Measurements from ENCODE around the gene ZBTB8A.
"Not testable (repeated sequence)": the region's sequence is repeated elsewhere in the genome, so short reads cannot be mapped to it uniquely, and the experiment has no call there.

Gene ZBTB8A

GRCh38 chr1:32539584-32540571, 651 bp downstream of the ZBTB8A start:
- no peak for DNase-seq

DNA sequence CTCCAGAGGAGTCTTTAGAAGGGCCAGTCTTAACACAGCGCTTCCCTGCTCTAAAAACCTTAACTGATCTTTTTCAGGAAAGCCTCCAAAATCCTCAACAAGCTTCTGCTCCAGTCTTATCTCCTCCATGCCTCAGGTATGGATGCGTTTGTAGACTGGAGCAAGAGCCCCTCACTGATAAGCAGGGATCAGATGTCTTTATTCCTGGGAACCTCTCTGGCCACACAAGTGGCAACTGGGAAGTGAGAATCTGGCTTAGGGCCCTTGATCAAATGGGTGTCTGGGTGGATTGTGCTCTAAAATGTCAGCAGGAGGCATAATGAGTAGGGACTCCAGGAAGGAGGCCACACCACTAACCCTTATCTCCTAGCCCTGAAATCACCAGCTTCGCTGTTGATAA, 1.4 kb downstream of the ZBTB8A start:
- DNase-seq = no peak

DNA sequence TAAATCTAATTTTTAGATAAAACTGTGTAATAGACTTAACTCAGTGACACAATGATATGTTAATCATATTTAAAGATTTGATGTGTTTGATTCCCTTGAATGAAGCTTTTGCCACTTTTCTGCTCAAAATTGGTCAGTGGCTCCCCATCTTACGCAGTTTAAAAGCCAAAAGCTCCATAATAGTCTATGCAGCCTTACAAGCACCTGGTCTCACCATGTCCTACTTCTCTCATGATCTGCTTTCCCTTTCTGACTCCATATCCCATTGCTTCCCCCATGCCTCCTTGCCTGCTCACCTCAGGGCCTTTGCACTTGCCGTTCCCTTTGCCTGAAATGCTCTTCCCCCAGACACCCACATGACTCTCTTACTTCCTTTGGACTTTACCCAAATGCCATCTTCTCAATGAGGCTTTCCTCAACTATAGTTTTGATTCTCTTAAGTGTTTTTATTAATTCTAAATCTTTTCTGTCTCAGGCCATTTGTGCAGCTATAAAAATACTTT, 1.9 kb downstream of the ZBTB8A start:
- no peak for DNase-seq

DNA sequence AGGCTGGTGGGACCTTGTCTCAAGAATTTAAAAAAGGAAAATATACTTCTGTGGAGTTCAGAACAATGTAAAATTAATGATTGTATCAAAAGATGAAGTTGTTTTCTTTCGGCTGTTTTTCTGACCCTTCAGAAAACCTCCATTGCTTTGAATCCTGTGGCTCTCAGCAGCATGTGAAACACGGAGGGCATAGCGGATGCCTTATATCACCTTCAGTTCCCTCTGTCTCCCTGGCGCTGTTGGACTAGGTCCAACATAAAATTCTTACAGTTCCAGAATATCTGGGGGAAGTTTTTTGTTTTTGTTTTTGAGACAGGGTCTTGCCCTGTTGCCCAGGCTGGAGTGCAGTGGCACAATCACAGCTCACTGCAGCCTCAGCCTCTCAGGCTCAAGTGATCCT, 7.4 kb downstream of the ZBTB8A start:
- no peak for DNase-seq

- no peak for DNase-seq
Measured at GRCh38 chr1:32549616-32550015, 10.4 kb downstream of the ZBTB8A start.

GRCh38 chr1:32554288-32554687, 15.1 kb downstream of the ZBTB8A start:
- DNase-seq = no peak

DNA sequence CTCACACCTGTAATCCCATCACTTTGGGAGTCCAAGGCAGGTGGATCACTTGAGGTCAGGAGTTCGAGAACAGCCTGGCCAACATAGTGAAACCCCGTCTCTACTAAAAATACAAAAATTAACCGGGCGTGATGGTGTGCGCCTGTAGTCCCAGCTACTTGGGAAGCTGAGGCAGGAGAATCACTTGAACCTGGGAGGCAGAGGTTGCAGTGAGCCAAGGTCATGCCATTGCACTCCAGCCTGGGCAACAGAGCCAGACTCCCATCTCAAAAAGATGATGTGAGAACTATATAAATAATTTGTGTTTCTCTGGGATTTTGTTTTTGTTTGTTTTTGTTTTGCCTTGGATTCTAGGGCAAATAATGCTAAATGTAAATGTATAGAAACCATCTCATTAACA, 17.8 kb downstream of the ZBTB8A start:
- not testable (repeated sequence) for DNase-seq

GRCh38 chr1:32557812-32558211, 18.6 kb downstream of the ZBTB8A start:
- no peak for DNase-seq

DNA sequence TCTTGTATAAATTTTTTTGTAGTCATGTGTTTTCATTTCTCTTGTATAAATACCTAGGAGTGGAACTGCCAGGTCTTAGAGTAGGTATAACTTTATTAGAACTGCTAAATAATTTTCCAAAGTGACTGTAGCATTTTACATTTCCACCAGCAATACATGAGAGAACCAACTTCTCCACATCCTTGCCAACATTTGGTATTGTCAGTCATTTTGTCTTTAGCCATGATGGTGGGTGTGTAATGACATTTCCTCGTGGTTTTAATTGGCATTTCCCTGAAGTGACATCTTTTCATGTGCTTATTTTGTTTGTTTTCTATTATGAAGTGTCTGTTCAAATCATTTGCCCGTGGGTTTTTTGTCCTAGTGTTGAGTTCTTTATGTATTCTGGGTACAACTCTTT, 29.7 kb downstream of the ZBTB8A start:
- no peak for DNase-seq

GRCh38 chr1:32580348-32581017, 41.3 kb downstream of the ZBTB8A start:
- DNase-seq = no peak

DNA sequence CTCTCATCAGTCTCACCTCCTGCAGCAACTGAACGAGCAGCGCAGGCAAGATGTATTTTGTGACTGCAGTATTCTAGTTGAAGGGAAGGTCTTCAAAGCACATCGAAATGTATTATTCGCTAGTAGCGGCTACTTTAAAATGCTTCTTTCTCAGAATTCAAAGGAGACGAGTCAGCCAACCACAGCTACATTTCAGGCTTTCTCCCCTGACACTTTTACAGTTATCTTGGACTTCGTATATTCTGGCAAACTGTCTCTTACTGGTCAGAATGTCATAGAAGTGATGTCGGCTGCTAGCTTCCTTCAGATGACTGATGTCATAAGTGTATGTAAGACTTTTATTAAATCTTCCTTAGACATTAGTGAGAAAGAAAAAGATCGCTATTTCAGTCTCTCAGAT, 53.7 kb downstream of the ZBTB8A start:
- no peak for DNase-seq

DNA sequence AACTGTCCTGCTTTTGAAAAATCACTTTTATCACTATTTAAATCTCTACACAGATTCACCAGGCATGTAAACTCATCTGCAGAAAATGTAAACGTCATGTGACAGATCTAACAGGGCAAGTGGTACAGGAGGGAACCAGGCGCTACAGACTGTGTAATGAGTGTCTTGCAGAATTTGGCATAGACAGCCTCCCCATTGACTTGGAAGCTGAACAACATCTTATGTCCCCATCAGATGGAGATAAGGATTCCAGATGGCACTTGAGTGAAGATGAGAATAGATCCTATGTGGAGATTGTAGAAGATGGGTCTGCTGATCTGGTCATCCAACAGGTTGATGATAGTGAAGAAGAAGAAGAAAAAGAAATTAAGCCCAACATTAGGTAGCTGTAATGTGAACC, 60.8 kb downstream of the ZBTB8A start:
- no peak for DNase-seq

DNA sequence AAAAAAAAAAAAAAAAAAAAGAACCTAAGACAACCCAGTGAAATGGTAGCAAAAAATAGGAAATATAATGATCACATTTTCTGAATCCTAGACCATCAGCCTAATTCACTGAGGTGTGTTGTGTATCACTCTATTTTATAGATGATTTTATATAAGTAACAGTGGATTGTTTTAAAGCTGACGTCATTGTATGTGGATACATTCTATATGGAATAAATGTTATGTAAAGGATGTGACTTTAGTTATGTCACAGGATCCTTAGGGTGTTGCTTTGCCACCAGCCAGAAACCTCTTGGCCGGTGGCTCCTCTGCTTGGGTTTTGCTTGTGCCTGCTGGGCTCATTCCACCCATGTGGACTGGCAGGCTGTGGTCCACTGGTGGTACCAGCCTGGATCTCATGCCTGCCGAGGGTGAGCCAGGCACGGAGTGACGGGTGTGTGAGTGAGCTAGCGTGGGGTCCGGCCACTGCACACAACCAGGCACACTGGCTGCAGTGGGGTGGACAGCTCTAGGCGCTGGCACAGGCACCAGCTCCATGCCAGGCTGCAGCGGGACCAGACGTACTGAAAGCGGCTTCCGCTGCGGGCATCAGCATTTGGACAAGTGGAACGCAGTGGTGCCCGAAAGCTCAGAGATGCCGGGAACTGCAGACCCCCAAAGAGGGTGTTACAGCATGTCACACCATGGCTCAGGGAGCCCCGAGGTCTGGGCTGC, 66.6 kb downstream of the ZBTB8A start:
- no peak for DNase-seq

- DNase-seq = no peak
Measured at GRCh38 chr1:32606565-32607371, 67.5 kb downstream of the ZBTB8A start.

DNA sequence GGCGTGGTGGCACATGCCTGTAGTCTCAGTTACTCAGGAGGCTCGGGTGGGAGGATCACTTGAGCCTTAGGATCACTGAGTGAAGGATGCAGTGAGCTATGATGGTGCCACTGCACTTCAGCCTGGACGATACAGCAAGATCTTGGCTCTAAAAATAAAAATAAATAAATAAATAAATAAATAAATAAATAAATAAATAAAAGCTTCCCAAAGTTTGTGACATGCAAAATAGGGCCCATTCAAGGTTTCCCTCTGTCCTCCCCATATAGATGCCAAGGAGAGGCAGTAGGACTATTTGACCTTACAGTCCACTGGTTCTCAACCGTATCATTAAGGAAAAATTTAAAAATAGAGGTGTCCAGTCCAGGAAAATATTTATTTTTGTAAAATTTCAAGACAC, 70.0 kb downstream of the ZBTB8A start:
- no peak for DNase-seq

GRCh38 chr1:32611859-32612188, 72.6 kb downstream of the ZBTB8A start:
- no peak for DNase-seq

GRCh38 chr1:32612189-32612881, 73.1 kb downstream of the ZBTB8A start:
- peak; percentile 45 for DNase-seq

- no peak for DNase-seq
Measured at GRCh38 chr1:32613472-32613871, 74.2 kb downstream of the ZBTB8A start.

DNA sequence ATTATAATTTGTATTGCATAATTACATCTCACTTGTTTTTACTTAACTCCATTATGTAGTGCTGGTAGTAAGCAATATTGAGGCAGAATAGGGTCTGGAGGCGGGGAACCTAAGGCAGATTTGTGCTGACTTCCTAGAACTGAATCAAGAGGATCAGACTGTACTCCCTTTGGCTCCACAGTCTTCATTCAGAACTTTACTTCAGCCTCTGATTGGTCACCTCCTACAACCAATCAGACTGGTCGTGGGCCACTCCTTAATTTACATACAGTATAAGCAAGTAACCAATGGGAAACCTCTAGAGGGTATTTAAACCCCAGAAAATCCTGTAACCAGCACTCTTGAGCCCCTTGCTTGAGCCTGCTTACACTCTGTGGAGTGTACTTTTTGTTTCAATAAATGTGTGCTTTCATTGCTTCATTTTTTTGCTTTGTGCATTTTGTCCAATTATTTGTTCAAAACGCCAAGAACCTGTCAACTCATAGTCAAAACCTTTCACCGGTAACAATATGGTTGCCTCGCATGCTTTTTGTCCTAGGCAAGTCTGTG, 79.5 kb downstream of the ZBTB8A start:
- DNase-seq = no peak

DNA sequence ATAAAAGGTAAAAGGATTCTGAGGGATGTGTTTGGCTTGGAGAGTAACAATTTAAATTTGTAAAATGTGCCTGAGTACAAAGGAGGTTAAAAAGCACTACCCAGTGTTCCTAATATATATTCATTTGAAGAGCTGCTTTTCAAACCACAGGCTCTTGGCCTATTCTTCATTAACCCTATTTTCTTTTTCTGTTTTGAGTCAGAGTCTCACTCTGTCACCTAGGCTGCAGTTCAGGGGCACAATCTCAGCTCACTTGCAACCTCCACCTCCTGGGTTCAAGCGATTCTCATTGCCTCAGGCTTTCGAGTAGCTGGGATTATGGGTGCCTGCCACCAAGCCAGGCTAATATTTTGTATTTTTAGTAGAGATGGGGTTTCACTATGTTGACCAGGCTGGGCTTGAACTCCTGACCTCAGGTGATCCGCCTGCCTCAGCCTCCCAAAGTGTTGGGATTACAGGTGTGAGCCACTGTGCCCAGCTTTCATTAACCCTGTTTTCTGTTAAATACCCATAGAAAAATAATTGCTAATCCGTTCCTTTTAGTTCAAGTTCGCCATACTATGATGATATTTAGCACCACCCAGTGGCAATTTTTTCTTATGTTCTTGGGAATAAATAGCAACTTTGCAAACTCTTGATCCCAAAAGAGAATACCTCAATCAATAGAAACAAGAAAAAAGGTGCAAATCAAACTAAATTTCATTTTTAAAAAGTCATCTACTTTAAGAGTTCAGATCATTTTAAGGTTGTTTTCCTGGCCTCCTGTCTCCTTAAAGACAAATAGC, 80.7 kb downstream of the ZBTB8A start:
- no peak for DNase-seq

GRCh38 chr1:32622205-32622604, 83.0 kb downstream of the ZBTB8A start:
- no peak for DNase-seq
